Prostate gland (tissue), 2 donors: ENCODE measurements around the gene APAF1. TPM values are rescaled to one million over a fixed set of nuclear protein-coding genes. Genes with fewer than 3 reads are reported as not detected.

Experiments used
- DNase-seq: peaks from one replicate; pipeline ENCODE4 v3.0.0-alpha.2; 2019; ENCODE audit warnings: low spot score
- H3K27ac ChIP-seq, 2 donors: fragments of 200-600 bp; sonication (generic); 2 replicates each; pipeline ENCODE4 v1.5.1; 2017 to 2019
- H3K27me3 ChIP-seq: fragments of 200-600 bp; sonication (generic); replicated peaks from 2 replicates; pipeline ENCODE4 v1.5.1; 2019; ENCODE audit not compliant: insufficient read depth
- H3K36me3 ChIP-seq, 2 donors: fragments of 200-600 bp; sonication (generic); 1 replicate in 1 of 2; 2 replicates in 1 of 2; pipeline versions ENCODE4 v1.5.1 to v1.8.1; 2017 to 2019
- H3K4me1 ChIP-seq: fragments of 200-600 bp; sonication (generic); replicated peaks from 2 replicates; pipeline ENCODE4 v1.5.1; 2019
- H3K4me3 ChIP-seq, 2 donors: fragments of 200-600 bp; sonication (generic); 2 replicates each; pipeline ENCODE4 v1.5.1; 2017 to 2019
- H3K9me3 ChIP-seq: fragments of 200-600 bp; sonication (generic); 2 replicates; pipeline ENCODE4 v1.5.1; 2017
- CTCF ChIP-seq, 4 experiments: fragments of 200-600 bp in 2 of 4; fragments of 450-650 bp in 2 of 4; sonication (generic) in 2 of 4; IDR thresholded peaks; 1 replicate in 3 of 4; 2 replicates in 1 of 4; pipeline ENCODE4 v1.5.1; 2016 to 2019; ENCODE audit warnings: antibody characterized with exemption in 4 of 4, mild to moderate bottlenecking in 2 of 4, moderate library complexity in 2 of 4
- POLR2A ChIP-seq: fragments of 450-650 bp; IDR thresholded peaks from one replicate; pipeline ENCODE4 v1.6.1; 2016; ENCODE audit warnings: antibody characterized with exemption, mild to moderate bottlenecking
- POLR2AphosphoS5 ChIP-seq: sonication (generic); formaldehyde crosslinking; IDR thresholded peaks from one replicate; pipeline ENCODE4 v1.6.1; 2017; ENCODE audit warnings: antibody characterized with exemption
- WGBS: methylation state at CpG from one replicate; pipeline ENCODE4 v1.1.5; 2018; 5-methylcytosine and 5-hydroxymethylcytosine counted together
- intact Hi-C: fragments of 100-400 bp; cut with DNase I; formaldehyde crosslinking; loops from one replicate; pipeline ENCODE4 v1.14.2; 2022
- total RNA-seq, 2 donors: library from RNA; depleted of rRNA; stranded (reverse); fragments of >200 nt; gene quantifications; one replicate each; pipeline ENCODE4 v1.1.0, GENCODE V29; 2016

The APAF1 gene
- total RNA-seq, 2 donors from 2014 or later: 9.4 to 11.6 TPM

DNA sequence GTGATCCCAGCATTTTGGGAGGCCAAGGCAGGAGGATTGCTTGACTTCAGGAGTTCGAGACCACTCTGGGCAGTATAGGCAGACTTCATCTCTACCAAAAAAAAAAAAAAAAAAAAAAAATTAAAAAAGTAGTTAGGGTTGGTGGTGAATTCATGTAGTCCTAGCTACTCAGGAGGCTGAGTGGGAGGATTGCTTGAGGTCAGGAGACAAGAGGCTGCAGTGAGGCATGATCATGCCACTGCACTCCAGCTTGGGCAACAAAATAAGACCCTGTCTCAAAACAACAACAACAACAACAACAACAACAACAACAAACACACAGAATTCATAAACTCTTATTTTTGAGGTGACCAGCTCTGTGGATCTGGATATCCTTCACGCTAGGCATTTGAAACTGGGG lies 34.5 kb upstream of the APAF1 start:
- no peaks in the 10 kb centered on the region for H3K27me3 ChIP-seq
- no peak for DNase-seq
- no peak for TF ChIP-seq POLR2A
- TF ChIP-seq CTCF (IDR thresholded peaks at IDR 0.05): no peak
- TF ChIP-seq POLR2AphosphoS5: no peak
- 96% methylated on average over 2 of the region's 2 CpGs for WGBS
- intact Hi-C loops: no loop called here
- H3K27ac ChIP-seq: no peak overlapping the region
- no peaks in the 10 kb centered on the region for H3K36me3 ChIP-seq
- no peaks in the 10 kb centered on the region for H3K4me1 ChIP-seq
- H3K9me3 ChIP-seq: no peaks in the 10 kb centered on the region
- H3K4me3 ChIP-seq: no peak overlapping the region

DNA sequence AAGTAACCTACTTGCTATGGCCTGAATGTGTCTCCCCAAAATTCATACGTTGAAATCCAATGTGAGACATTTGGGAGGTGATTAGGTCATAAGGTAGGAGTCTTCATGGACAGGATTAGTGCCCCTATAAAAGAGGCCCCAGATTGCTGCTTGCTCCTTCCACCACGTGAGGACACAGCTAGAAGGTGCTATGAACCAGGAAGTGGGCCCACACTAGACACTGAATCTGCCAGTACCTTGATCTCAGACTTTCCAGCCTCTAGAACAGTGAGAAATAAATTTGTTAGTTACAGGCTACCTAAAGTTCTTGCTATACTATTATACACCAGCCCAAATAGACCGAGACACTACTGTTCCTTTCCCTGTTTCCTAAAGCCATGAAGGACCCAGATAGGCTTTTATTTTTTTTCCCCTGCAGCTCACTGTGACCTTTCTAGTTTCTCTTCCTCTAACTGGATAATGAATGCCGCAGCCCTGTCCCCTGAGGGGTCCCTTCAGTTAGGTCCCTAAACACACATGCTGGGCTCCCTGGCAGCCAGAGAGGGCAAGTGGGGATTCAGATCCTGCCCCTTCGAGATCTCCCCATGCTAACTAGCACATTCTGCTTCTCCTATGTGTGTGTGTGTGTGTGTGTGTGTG lies 32.3 kb upstream of the APAF1 start:
- Histone ChIP-seq H3K36me3 (no peaks in the 10 kb centered on the region), H3K4me3 (no peak overlapping the region), H3K9me3 (no peaks in the 10 kb centered on the region), H3K4me1 (no peaks in the 10 kb centered on the region), H3K27ac (no peak overlapping the region), H3K27me3 (no peaks in the 10 kb centered on the region)
- 73% methylated on average over 5 of the region's 5 CpGs for WGBS
- intact Hi-C loops: no loop called here
- TF ChIP-seq POLR2AphosphoS5: no peak
- TF ChIP-seq CTCF (IDR thresholded peaks at IDR 0.05): no peak
- no peak for TF ChIP-seq POLR2A
- DNase-seq: no peak

DNA sequence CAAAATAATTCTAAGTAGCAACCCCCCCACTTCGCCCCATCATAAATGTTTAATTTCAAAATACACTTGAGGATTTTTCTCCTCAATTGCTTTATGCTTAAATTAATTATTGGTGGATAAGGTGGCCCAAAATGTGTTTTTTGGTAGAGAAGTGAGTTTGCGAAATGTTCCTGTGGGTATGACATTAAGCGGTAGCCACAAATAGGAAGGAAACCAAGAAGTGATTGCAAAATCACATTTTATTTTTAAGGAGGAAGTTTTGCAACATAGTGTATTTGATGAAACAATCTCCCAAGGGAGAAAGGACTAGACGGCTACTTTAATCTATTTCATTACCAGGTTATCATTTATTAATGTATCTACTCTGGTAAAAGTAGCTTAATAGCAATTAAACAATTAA lies 26.1 kb upstream of the APAF1 start:
- DNase-seq: no peak
- no peaks in the 10 kb centered on the region for H3K9me3 ChIP-seq
- no peaks in the 10 kb centered on the region for H3K4me1 ChIP-seq
- no peak overlapping the region for H3K27ac ChIP-seq
- no peaks in the 10 kb centered on the region for H3K27me3 ChIP-seq
- WGBS: 87% methylated on average over 4 of the region's 4 CpGs
- intact Hi-C loops: no loop called here
- no peaks in the 10 kb centered on the region for H3K36me3 ChIP-seq
- no peak overlapping the region for H3K4me3 ChIP-seq
- TF ChIP-seq POLR2AphosphoS5 (no peak), CTCF (IDR thresholded peaks at IDR 0.05) (no peak), POLR2A (no peak)

- intact Hi-C loops: no loop called here
Observed at GRCh38 chr12:98635657-98636323, 9.3 kb upstream of the APAF1 start.

More at GRCh38 chr12:98635657-98636323, 9.3 kb upstream of the APAF1 start:
- H3K4me3 ChIP-seq: no peak overlapping the region
- H3K36me3 ChIP-seq: no peaks in the 10 kb centered on the region
- no peaks in the 10 kb centered on the region for H3K4me1 ChIP-seq
- no peaks in the 10 kb centered on the region for H3K27me3 ChIP-seq
- no peaks in the 10 kb centered on the region for H3K9me3 ChIP-seq
- no peak overlapping the region for H3K27ac ChIP-seq
- no peak for DNase-seq
- TF ChIP-seq POLR2AphosphoS5: no peak
- TF ChIP-seq POLR2A: no peak
- TF ChIP-seq CTCF (IDR thresholded peaks at IDR 0.05): no peak
- 72% methylated on average over 4 of the region's 4 CpGs for WGBS
